RWPE2 (cell line): ENCODE data around the gene DCLRE1B.

ENCODE experiments used
- ATAC-seq: fragments of 200-7000 bp; cut with Tn5 transposase; 3 replicates; pipeline ENCODE4 v1.9.1; 2021; ENCODE audit warnings: low read depth
- DNase-seq: peaks from one replicate; pipeline ENCODE4 v3.0.0-alpha.2; 2020; ENCODE audit warnings: low spot score
- H3K27ac ChIP-seq: fragments of 450-650 bp; 2 replicates; pipeline ENCODE4 v1.5.1; 2017; ENCODE audit warnings: mild to moderate bottlenecking; ENCODE audit not compliant: poor library complexity, severe bottlenecking
- H3K27me3 ChIP-seq: fragments of 250-450 bp; sonication (Bioruptor Pico); 2 replicates; pipeline ENCODE4 v1.5.1; 2021; ENCODE audit warnings: mild to moderate bottlenecking, moderate library complexity; ENCODE audit not compliant: insufficient read depth, poor library complexity, severe bottlenecking
- H3K36me3 ChIP-seq: fragments of 250-450 bp; sonication (Bioruptor Pico); 2 replicates; pipeline ENCODE4 v1.5.1; 2020; ENCODE audit warnings: low read depth, mild to moderate bottlenecking, moderate library complexity
- H3K4me1 ChIP-seq: fragments of 250-450 bp; sonication (Bioruptor Pico); 2 replicates; pipeline ENCODE4 v1.5.1; 2021; ENCODE audit warnings: mild to moderate bottlenecking, moderate library complexity; ENCODE audit not compliant: insufficient read depth, poor library complexity, severe bottlenecking
- H3K4me3 ChIP-seq: fragments of 250-450 bp; sonication (Bioruptor Pico); 2 replicates; pipeline ENCODE4 v1.5.1; 2021; ENCODE audit warnings: mild to moderate bottlenecking, moderate library complexity; ENCODE audit not compliant: severe bottlenecking
- H3K9me3 ChIP-seq: fragments of 250-450 bp; sonication (Bioruptor Pico); 2 replicates; pipeline ENCODE4 v1.5.1; 2021; ENCODE audit warnings: mild to moderate bottlenecking, moderate library complexity; ENCODE audit not compliant: severe bottlenecking
- TF ChIP-seq, protein P1 (sequence below): fragments of 450-650 bp; IDR thresholded peaks from one replicate; pipeline ENCODE4 v1.5.1; 2017; ENCODE audit warnings: mild to moderate bottlenecking, moderate library complexity; ENCODE audit not compliant: poor library complexity, severe bottlenecking

DCLRE1B gene

GRCh38 chr1:113917400-113918082, 12.4 kb downstream of the DCLRE1B start:
- no peaks in the 10 kb centered on the region for H3K27me3 ChIP-seq
- no peaks in the 10 kb centered on the region for H3K4me1 ChIP-seq
- H3K36me3 ChIP-seq = peaks cover 12% of the 10 kb centered on the region
- DNase-seq (no peak), ATAC-seq (peak; percentile 95)
- no peak overlapping the region for H3K4me3 ChIP-seq
- no peak overlapping the region for H3K27ac ChIP-seq
- TF ChIP-seq, protein P1, sequence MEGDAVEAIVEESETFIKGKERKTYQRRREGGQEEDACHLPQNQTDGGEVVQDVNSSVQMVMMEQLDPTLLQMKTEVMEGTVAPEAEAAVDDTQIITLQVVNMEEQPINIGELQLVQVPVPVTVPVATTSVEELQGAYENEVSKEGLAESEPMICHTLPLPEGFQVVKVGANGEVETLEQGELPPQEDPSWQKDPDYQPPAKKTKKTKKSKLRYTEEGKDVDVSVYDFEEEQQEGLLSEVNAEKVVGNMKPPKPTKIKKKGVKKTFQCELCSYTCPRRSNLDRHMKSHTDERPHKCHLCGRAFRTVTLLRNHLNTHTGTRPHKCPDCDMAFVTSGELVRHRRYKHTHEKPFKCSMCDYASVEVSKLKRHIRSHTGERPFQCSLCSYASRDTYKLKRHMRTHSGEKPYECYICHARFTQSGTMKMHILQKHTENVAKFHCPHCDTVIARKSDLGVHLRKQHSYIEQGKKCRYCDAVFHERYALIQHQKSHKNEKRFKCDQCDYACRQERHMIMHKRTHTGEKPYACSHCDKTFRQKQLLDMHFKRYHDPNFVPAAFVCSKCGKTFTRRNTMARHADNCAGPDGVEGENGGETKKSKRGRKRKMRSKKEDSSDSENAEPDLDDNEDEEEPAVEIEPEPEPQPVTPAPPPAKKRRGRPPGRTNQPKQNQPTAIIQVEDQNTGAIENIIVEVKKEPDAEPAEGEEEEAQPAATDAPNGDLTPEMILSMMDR = no peak
- no peaks in the 10 kb centered on the region for H3K9me3 ChIP-seq

GRCh38 chr1:113918243-113918642, 13.1 kb downstream of the DCLRE1B start:
- TF ChIP-seq, protein P1 = no peak
- Histone ChIP-seq H3K36me3 (peaks cover 6% of the 10 kb centered on the region), H3K27me3 (no peaks in the 10 kb centered on the region), H3K9me3 (no peaks in the 10 kb centered on the region), H3K4me1 (no peaks in the 10 kb centered on the region), H3K27ac (no peak overlapping the region), H3K4me3 (no peak overlapping the region)
- DNase-seq = no peak
- no peak for ATAC-seq

GRCh38 chr1:113922957-113923356, 17.8 kb downstream of the DCLRE1B start:
- ATAC-seq = no peak
- H3K36me3 ChIP-seq = no peaks in the 10 kb centered on the region

DNA sequence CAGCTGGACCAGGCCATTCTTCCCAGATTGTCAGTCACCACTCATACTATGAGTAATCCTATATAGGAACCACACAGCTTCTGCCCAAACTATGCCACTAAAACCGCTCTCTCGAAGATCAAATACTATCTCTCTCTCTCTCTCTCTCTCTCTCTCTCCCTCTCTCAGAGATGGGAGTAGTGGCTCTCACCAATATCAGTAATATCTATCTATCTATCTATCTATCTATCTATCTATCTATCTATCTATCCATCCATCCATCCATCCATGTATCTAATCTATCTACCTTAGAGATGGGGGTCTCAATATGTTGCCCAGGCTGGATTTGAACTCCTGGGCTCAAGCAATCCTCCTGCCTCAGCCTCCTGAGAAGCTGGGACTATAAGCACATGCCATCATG, 19.3 kb downstream of the DCLRE1B start:
- ATAC-seq (no peak), DNase-seq (no peak)
- H3K36me3 ChIP-seq = no peaks in the 10 kb centered on the region
- no peaks in the 10 kb centered on the region for H3K9me3 ChIP-seq
- TF ChIP-seq, protein P1 = no peak
- no peaks in the 10 kb centered on the region for H3K27me3 ChIP-seq
- H3K27ac ChIP-seq = no peak overlapping the region
- H3K4me3 ChIP-seq = no peak overlapping the region
- no peaks in the 10 kb centered on the region for H3K4me1 ChIP-seq

More at GRCh38 chr1:113922957-113923356, 17.8 kb downstream of the DCLRE1B start:
- H3K27me3 ChIP-seq = no peaks in the 10 kb centered on the region
- no peak overlapping the region for H3K27ac ChIP-seq
- no peak overlapping the region for H3K4me3 ChIP-seq
- TF ChIP-seq, protein P1 = no peak
- no peaks in the 10 kb centered on the region for H3K4me1 ChIP-seq
- no peak for DNase-seq
- H3K9me3 ChIP-seq = no peaks in the 10 kb centered on the region

DNA sequence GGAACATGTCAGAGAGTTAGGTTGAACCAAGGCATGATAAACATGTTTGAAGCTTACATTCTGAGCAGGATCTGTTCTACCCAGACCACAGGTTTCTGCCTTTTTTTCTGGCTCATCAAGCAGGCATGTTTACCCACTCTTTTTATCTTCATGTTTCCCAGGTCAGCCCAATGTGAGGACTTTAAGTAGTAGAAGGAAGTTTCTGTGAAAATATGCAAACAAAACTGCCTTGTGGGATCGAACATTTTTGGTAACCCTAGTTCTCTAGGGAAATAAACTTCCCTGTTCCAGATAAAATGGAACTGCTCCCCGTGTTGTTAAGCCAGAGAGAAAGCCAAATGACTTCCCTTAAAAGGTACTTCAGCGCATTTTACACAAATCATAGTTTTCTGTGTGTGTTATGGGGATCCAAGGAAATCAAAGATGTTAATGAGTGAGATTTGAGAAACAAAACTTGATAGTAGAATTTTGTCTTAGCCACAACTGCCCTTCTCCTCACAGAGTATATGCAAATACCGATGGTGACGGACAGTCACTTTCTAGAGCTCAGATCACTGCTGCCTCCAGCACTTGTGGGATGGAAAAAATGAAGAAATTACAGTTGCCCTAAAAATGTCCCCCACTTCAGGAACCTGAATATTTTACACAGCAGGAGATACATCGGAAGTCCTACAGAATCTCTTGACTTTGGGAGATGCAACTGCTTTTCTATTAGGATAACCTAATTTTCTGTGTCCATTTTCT, 23.2 kb downstream of the DCLRE1B start:
- TF ChIP-seq, protein P1 = no peak
- DNase-seq (no peak), ATAC-seq (no peak)
- H3K4me3 ChIP-seq = peak overlapping the region; percentile 84
- no peaks in the 10 kb centered on the region for H3K36me3 ChIP-seq
- peak overlapping the region; percentile 46 for H3K27ac ChIP-seq
- peaks cover 16% of the 10 kb centered on the region for H3K4me1 ChIP-seq
- no peaks in the 10 kb centered on the region for H3K9me3 ChIP-seq
- no peaks in the 10 kb centered on the region for H3K27me3 ChIP-seq
